WERI-Rb-1 (cell line): ENCODE data around the gene ZNF440.
"Not testable (repeated sequence)": the region's sequence is repeated elsewhere in the genome, so short reads cannot be mapped to it uniquely, and the experiment has no call there.

ENCODE experiments used
- DNase-seq: peaks from one replicate; pipeline ENCODE4 v3.0.0-alpha.2; 2020
- H3K27ac ChIP-seq: fragments of 250-450 bp; sonication (Bioruptor Pico); 2 replicates; pipeline ENCODE4 v1.5.1; 2020; ENCODE audit warnings: mild to moderate bottlenecking, moderate library complexity
- H3K27me3 ChIP-seq: fragments of 250-450 bp; sonication (Bioruptor Pico); 2 replicates; pipeline ENCODE4 v1.5.1; 2021; ENCODE audit warnings: mild to moderate bottlenecking, low read depth, moderate library complexity; ENCODE audit not compliant: insufficient read depth, severe bottlenecking
- H3K36me3 ChIP-seq: fragments of 250-450 bp; sonication (Bioruptor Pico); 2 replicates; pipeline ENCODE4 v1.5.1; 2020; ENCODE audit warnings: mild to moderate bottlenecking, moderate library complexity
- H3K4me3 ChIP-seq: 2 replicates; pipeline ENCODE4 v1.5.1; 2011; ENCODE audit warnings: low read depth, mild to moderate bottlenecking, control low read depth, low read length
- H3K9me3 ChIP-seq: fragments of 250-450 bp; sonication (Bioruptor Pico); 2 replicates; pipeline ENCODE4 v1.5.1; 2021; ENCODE audit warnings: mild to moderate bottlenecking, moderate library complexity; ENCODE audit not compliant: severe bottlenecking
- TF ChIP-seq, protein P1 (sequence below): IDR thresholded peaks from 2 replicates; pipeline ENCODE4 v1.5.1; 2011; ENCODE audit warnings: low read depth, mild to moderate bottlenecking, control low read depth, inconsistent platforms, low read length

The ZNF440 gene

GRCh38 chr19:11813703-11814028 is 407 bp upstream of the ZNF440 start:
- H3K27me3 ChIP-seq: no peaks in the 10 kb centered on the region
- H3K9me3 ChIP-seq: no peaks in the 10 kb centered on the region
- TF ChIP-seq, protein P1, sequence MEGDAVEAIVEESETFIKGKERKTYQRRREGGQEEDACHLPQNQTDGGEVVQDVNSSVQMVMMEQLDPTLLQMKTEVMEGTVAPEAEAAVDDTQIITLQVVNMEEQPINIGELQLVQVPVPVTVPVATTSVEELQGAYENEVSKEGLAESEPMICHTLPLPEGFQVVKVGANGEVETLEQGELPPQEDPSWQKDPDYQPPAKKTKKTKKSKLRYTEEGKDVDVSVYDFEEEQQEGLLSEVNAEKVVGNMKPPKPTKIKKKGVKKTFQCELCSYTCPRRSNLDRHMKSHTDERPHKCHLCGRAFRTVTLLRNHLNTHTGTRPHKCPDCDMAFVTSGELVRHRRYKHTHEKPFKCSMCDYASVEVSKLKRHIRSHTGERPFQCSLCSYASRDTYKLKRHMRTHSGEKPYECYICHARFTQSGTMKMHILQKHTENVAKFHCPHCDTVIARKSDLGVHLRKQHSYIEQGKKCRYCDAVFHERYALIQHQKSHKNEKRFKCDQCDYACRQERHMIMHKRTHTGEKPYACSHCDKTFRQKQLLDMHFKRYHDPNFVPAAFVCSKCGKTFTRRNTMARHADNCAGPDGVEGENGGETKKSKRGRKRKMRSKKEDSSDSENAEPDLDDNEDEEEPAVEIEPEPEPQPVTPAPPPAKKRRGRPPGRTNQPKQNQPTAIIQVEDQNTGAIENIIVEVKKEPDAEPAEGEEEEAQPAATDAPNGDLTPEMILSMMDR: no peak
- H3K36me3 ChIP-seq: peaks cover 7% of the 10 kb centered on the region; the same call in 1 of the 2 replicates
- DNase-seq: no peak
- peak overlapping the region; percentile 75 for H3K27ac ChIP-seq
- peak overlapping the region; percentile 93 for H3K4me3 ChIP-seq

DNA sequence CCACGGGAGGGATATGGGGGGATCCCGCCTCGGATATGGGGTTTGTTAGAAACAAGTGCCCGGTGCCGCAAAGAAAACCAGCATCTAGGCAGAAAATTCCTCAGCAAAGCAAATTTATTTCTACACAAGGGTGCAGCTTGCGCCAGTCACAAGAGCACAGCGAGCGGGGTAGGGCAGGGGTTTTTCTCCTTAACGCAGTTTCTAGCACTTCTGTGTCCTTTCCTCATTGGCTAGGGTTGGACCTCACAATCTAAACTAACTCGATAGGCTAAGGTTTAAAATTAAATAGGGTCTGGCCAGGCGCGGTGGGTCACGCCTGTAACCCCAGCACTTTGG is 595 bp downstream of the ZNF440 start:
- DNase-seq: no peak
- H3K4me3 ChIP-seq: peak overlapping the region; percentile 93
- TF ChIP-seq, protein P1: no peak
- H3K9me3 ChIP-seq: no peaks in the 10 kb centered on the region
- peaks cover 11% of the 10 kb centered on the region; the same call in 1 of the 2 replicates for H3K36me3 ChIP-seq
- H3K27me3 ChIP-seq: no peaks in the 10 kb centered on the region
- peak overlapping the region; percentile 75 for H3K27ac ChIP-seq

GRCh38 chr19:11821474-11822109 is 7.5 kb downstream of the ZNF440 start:
- peaks cover 9% of the 10 kb centered on the region; the same call in 1 of the 2 replicates for H3K36me3 ChIP-seq
- no peaks in the 10 kb centered on the region for H3K9me3 ChIP-seq
- H3K4me3 ChIP-seq: no peak overlapping the region
- H3K27me3 ChIP-seq: no peaks in the 10 kb centered on the region
- no peak overlapping the region for H3K27ac ChIP-seq
- TF ChIP-seq, protein P1: no peak
- DNase-seq: no peak

GRCh38 chr19:11828957-11829876 is 15.1 kb downstream of the ZNF440 start:
- not testable (repeated sequence) for H3K27me3 ChIP-seq, H3K4me3 ChIP-seq, DNase-seq, H3K9me3 ChIP-seq, H3K27ac ChIP-seq
- H3K36me3 ChIP-seq: peaks cover 17% of the 10 kb centered on the region
- TF ChIP-seq, protein P1: 0 out of 2 replicates have a peak, but pooled peaks have one; percentile 15

GRCh38 chr19:11832253-11832912 is 18.3 kb downstream of the ZNF440 start:
- TF ChIP-seq, protein P1: no peak
- H3K27ac ChIP-seq: no peak overlapping the region
- no peak overlapping the region for H3K4me3 ChIP-seq
- H3K36me3 ChIP-seq: peaks cover 24% of the 10 kb centered on the region
- H3K9me3 ChIP-seq: peaks cover 12% of the 10 kb centered on the region
- no peak for DNase-seq
- H3K27me3 ChIP-seq: no peaks in the 10 kb centered on the region
